Measurements from ENCODE around the gene RNASEL. TPM values are rescaled to one million over a fixed set of nuclear protein-coding genes. Genes with fewer than 3 reads are reported as not detected.
A peak's percentile ranks its signal among the peaks of the same experiment; 100 is the strongest.

Gene RNASEL
- total and polyA plus RNA-seq, 4 donors = 1.3 to 3.9 (median 2.4) TPM

- H3K27me3 ChIP-seq (ENCODE audit: control insufficient read depth in 4 of 4, insufficient read depth in 4 of 4, low read length in 3 of 4) = no peaks in the 10 kb centered on the region
- no peak overlapping the region for H3K9ac ChIP-seq (ENCODE audit: low read depth in 1 of 2, low read length in 2 of 2)
- H3K4me1 ChIP-seq (ENCODE audit: control insufficient read depth in 4 of 4, insufficient read depth in 4 of 4, low read length in 3 of 4) = peaks cover 1 to 6% (median 5%) of the 10 kb centered on the region in 4 donors
- WGBS = 86% methylated on average over 9 of the region's 9 CpGs
- no peaks in the 10 kb centered on the region for H3K9me3 ChIP-seq (ENCODE audit: control insufficient read depth in 4 of 4, low read length in 3 of 4)
- no peak for TF ChIP-seq FOXA2 (IDR thresholded peaks at IDR 0.05)
- TF ChIP-seq HNF4G (IDR thresholded peaks at IDR 0.05) = no peak
- TF ChIP-seq FOXA1 (IDR thresholded peaks at IDR 0.05) = no peak
- no peak for TF ChIP-seq NR2F2 (IDR thresholded peaks at IDR 0.05)
- no peak for TF ChIP-seq EGR1 (IDR thresholded peaks at IDR 0.05; ENCODE audit: low read depth in 2 of 2)
- TF ChIP-seq SP1 (IDR thresholded peaks at IDR 0.05) = no peak
- TF ChIP-seq GABPA (IDR thresholded peaks at IDR 0.05 in 1 of 2, conservative IDR thresholded peaks at IDR 0.05 in 1 of 2) = no peak
- TF ChIP-seq, protein P1, sequence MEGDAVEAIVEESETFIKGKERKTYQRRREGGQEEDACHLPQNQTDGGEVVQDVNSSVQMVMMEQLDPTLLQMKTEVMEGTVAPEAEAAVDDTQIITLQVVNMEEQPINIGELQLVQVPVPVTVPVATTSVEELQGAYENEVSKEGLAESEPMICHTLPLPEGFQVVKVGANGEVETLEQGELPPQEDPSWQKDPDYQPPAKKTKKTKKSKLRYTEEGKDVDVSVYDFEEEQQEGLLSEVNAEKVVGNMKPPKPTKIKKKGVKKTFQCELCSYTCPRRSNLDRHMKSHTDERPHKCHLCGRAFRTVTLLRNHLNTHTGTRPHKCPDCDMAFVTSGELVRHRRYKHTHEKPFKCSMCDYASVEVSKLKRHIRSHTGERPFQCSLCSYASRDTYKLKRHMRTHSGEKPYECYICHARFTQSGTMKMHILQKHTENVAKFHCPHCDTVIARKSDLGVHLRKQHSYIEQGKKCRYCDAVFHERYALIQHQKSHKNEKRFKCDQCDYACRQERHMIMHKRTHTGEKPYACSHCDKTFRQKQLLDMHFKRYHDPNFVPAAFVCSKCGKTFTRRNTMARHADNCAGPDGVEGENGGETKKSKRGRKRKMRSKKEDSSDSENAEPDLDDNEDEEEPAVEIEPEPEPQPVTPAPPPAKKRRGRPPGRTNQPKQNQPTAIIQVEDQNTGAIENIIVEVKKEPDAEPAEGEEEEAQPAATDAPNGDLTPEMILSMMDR (IDR thresholded peaks at IDR 0.05; ENCODE audit: low read depth, low read length, missing input control) = no peak
- TF ChIP-seq ATF3 (IDR thresholded peaks at IDR 0.05) = no peak
- TF ChIP-seq RAD21 (IDR thresholded peaks at IDR 0.05) = no peak
- TF ChIP-seq REST (IDR thresholded peaks at IDR 0.05) = no peak
- no peak for TF ChIP-seq HNF4A (conservative IDR thresholded peaks at IDR 0.05)
- TF ChIP-seq, protein P2, sequence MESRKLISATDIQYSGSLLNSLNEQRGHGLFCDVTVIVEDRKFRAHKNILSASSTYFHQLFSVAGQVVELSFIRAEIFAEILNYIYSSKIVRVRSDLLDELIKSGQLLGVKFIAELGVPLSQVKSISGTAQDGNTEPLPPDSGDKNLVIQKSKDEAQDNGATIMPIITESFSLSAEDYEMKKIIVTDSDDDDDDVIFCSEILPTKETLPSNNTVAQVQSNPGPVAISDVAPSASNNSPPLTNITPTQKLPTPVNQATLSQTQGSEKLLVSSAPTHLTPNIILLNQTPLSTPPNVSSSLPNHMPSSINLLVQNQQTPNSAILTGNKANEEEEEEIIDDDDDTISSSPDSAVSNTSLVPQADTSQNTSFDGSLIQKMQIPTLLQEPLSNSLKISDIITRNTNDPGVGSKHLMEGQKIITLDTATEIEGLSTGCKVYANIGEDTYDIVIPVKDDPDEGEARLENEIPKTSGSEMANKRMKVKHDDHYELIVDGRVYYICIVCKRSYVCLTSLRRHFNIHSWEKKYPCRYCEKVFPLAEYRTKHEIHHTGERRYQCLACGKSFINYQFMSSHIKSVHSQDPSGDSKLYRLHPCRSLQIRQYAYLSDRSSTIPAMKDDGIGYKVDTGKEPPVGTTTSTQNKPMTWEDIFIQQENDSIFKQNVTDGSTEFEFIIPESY (IDR thresholded peaks at IDR 0.05) = no peak
- TF ChIP-seq RXRA (IDR thresholded peaks at IDR 0.05) = no peak
- no peak for TF ChIP-seq YY1 (IDR thresholded peaks at IDR 0.05)
- TF ChIP-seq JUND (IDR thresholded peaks at IDR 0.05) = no peak
- no peak for TF ChIP-seq TAF1 (conservative IDR thresholded peaks at IDR 0.05)
- DNase-seq (ENCODE audit: low spot score) = no peak
- H3K27ac ChIP-seq (ENCODE audit: low read depth in 1 of 2, low read length in 2 of 2) = peak overlapping the region in 1 of 2 donors; percentile 43
- no peak overlapping the region for H3K4me3 ChIP-seq (ENCODE audit: low read depth in 1 of 3, low read length in 3 of 3)
- no peaks in the 10 kb centered on the region for H3K36me3 ChIP-seq (ENCODE audit: control insufficient read depth in 4 of 4, insufficient read depth in 3 of 4, low read depth in 1 of 4, low read length in 3 of 4)
These were observed 20.0 kb upstream of the RNASEL start for GRCh38 chr1:182608845-182609610.

Data from liver (tissue), 9 donors.